ENCODE results near the gene TOP2A. TPM values are rescaled to one million over a fixed set of nuclear protein-coding genes. Genes with fewer than 3 reads are reported as not detected.

TOP2A gene
- polyA plus RNA-seq, 1 of the 3 experiments (the other 2 are of a cell fraction) = 20.6 TPM

- no peaks in the 10 kb centered on the region for H3K27me3 ChIP-seq (ENCODE audit: insufficient read depth)
- peak overlapping the region; percentile 97; the same call in 1 of the 2 replicates for H3K4me2 ChIP-seq
- ChIA-PET CTCF (interaction anchor here (1.0 to 57.6 kb wide), 5 partner anchors 11 to 186 kb away, joined by 4 to 1706 read pairs (median 8); partner anchors contain the start of genes CDC6 and RARA), POLR2A (interaction anchor here (1.2 to 2.5 kb wide), 3 partner anchors 30 to 40 kb away, joined by 3 to 8 read pairs (median 5); no protein-coding TSS in a partner anchor)
- peak overlapping the region in 1 of 2 experiments; percentile 99; a peak in 2 of 4 replicates for H3K27ac ChIP-seq (ENCODE audit: low read depth in 2 of 2, low read length in 1 of 2)
- TF ChIP-seq, protein P1, sequence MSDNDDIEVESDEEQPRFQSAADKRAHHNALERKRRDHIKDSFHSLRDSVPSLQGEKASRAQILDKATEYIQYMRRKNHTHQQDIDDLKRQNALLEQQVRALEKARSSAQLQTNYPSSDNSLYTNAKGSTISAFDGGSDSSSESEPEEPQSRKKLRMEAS (IDR thresholded peaks at IDR 0.05; ENCODE audit: low read depth) = no peak
- peak; percentile 66 for TF ChIP-seq GATA2 (CRISPR knock-in tag; IDR thresholded peaks at IDR 0.05)
- H3F3A ChIP-seq (replicated peaks; ENCODE audit: insufficient read depth) = no peaks in the 10 kb centered on the region
- no peaks in the 10 kb centered on the region for H3K9me2 ChIP-seq
- H3K9me3 ChIP-seq = no peaks in the 10 kb centered on the region
- peaks cover 69 to 94% of the 10 kb centered on the region in 2 experiments for H3K4me1 ChIP-seq (ENCODE audit: control insufficient read depth in 1 of 2, insufficient read depth in 2 of 2, low read depth in 1 of 2, low read length in 1 of 2)
- WGBS (ENCODE audit: low lambda C conversion rate) = 79% methylated on average over 9 of the region's 9 CpGs
- no peak overlapping the region; a peak in 1 of 4 replicates for H3K4me3 ChIP-seq (ENCODE audit: low read depth in 2 of 2, low read length in 1 of 2)
- H3K36me3 ChIP-seq (replicated peaks in 1 of 2; ENCODE audit: control insufficient read depth in 1 of 2, insufficient read depth in 2 of 2, low read length in 1 of 2) = peaks cover 24 to 26% of the 10 kb centered on the region in 2 experiments
- no peak overlapping the region for H3K9ac ChIP-seq
- H4K20me1 ChIP-seq (ENCODE audit: insufficient read depth) = peaks cover 57% of the 10 kb centered on the region
- peak; percentile 61 for DNase-seq
- no peak overlapping the region for H2AFZ ChIP-seq (ENCODE audit: low read depth)
- peaks cover 75% of the 10 kb centered on the region for H3K79me2 ChIP-seq (ENCODE audit: insufficient read depth)
Observed at GRCh38 chr17:40347319-40348135, 70.2 kb downstream of the TOP2A start.

- CTCF ChIA-PET = interaction anchor here (1.0 to 57.6 kb wide), 5 partner anchors 15 to 187 kb away, joined by 3 to 1706 read pairs (median 4); partner anchors contain the start of genes CDC6 and RARA
- Histone ChIP-seq H2AFZ (ENCODE audit: low read depth) (no peak overlapping the region), H3K4me3 (ENCODE audit: low read depth in 2 of 2, low read length in 1 of 2) (no peak overlapping the region; a peak in 1 of 4 replicates), H3K9me2 (no peaks in the 10 kb centered on the region), H3K4me1 (ENCODE audit: control insufficient read depth in 1 of 2, insufficient read depth in 2 of 2, low read depth in 1 of 2, low read length in 1 of 2) (peaks cover 69 to 86% of the 10 kb centered on the region in 2 experiments), H3K36me3 (replicated peaks in 1 of 2; ENCODE audit: control insufficient read depth in 1 of 2, insufficient read depth in 2 of 2, low read length in 1 of 2) (peaks cover 19 to 20% of the 10 kb centered on the region in 2 experiments), H3K79me2 (ENCODE audit: insufficient read depth) (peaks cover 82% of the 10 kb centered on the region), H3K27me3 (ENCODE audit: insufficient read depth) (no peaks in the 10 kb centered on the region), H3K27ac (ENCODE audit: low read depth in 2 of 2, low read length in 1 of 2) (peak overlapping the region in 1 of 2 experiments; percentile 99; a peak in 2 of 4 replicates), H3K9me3 (no peaks in the 10 kb centered on the region), H3F3A (replicated peaks; ENCODE audit: insufficient read depth) (no peaks in the 10 kb centered on the region), H3K9ac (no peak overlapping the region), H4K20me1 (ENCODE audit: insufficient read depth) (peaks cover 57% of the 10 kb centered on the region), H3K4me2 (peak overlapping the region; percentile 97; the same call in 1 of the 2 replicates)
- POLR2A ChIA-PET = interaction anchor here (2.5 kb wide), 1 partner anchor 40 kb away, joined by 8 read pairs; no protein-coding TSS in a partner anchor
- no peak for DNase-seq
- no CpG with 5 or more reads among the region's 1 CpG for WGBS (ENCODE audit: low lambda C conversion rate)
- no peak for TF ChIP-seq RCOR1 (IDR thresholded peaks at IDR 0.05; ENCODE audit: low read length)
- TF ChIP-seq, protein P2, sequence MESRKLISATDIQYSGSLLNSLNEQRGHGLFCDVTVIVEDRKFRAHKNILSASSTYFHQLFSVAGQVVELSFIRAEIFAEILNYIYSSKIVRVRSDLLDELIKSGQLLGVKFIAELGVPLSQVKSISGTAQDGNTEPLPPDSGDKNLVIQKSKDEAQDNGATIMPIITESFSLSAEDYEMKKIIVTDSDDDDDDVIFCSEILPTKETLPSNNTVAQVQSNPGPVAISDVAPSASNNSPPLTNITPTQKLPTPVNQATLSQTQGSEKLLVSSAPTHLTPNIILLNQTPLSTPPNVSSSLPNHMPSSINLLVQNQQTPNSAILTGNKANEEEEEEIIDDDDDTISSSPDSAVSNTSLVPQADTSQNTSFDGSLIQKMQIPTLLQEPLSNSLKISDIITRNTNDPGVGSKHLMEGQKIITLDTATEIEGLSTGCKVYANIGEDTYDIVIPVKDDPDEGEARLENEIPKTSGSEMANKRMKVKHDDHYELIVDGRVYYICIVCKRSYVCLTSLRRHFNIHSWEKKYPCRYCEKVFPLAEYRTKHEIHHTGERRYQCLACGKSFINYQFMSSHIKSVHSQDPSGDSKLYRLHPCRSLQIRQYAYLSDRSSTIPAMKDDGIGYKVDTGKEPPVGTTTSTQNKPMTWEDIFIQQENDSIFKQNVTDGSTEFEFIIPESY (IDR thresholded peaks at IDR 0.05; ENCODE audit: borderline replicate concordance, low read depth) = no peak
- no peak for TF ChIP-seq GABPA (IDR thresholded peaks at IDR 0.05; ENCODE audit: low read depth)
- TF ChIP-seq TEAD4 (IDR thresholded peaks at IDR 0.05; ENCODE audit: borderline replicate concordance, insufficient read depth) = no peak
- no peak for TF ChIP-seq CTCF (IDR thresholded peaks at IDR 0.05)
- TF ChIP-seq, protein P3, sequence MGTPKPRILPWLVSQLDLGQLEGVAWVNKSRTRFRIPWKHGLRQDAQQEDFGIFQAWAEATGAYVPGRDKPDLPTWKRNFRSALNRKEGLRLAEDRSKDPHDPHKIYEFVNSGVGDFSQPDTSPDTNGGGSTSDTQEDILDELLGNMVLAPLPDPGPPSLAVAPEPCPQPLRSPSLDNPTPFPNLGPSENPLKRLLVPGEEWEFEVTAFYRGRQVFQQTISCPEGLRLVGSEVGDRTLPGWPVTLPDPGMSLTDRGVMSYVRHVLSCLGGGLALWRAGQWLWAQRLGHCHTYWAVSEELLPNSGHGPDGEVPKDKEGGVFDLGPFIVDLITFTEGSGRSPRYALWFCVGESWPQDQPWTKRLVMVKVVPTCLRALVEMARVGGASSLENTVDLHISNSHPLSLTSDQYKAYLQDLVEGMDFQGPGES (IDR thresholded peaks at IDR 0.05; ENCODE audit: low read depth, low read length) = no peak
- no peak for TF ChIP-seq EP300 (IDR thresholded peaks at IDR 0.05; ENCODE audit: borderline replicate concordance in 1 of 2, low read depth in 1 of 2, low read length in 1 of 2)
- no peak for TF ChIP-seq NFIC (IDR thresholded peaks at IDR 0.05; ENCODE audit: borderline replicate concordance)
- no peak for TF ChIP-seq RXRA (IDR thresholded peaks at IDR 0.05; ENCODE audit: borderline replicate concordance, low read depth)
- TF ChIP-seq, protein P4, sequence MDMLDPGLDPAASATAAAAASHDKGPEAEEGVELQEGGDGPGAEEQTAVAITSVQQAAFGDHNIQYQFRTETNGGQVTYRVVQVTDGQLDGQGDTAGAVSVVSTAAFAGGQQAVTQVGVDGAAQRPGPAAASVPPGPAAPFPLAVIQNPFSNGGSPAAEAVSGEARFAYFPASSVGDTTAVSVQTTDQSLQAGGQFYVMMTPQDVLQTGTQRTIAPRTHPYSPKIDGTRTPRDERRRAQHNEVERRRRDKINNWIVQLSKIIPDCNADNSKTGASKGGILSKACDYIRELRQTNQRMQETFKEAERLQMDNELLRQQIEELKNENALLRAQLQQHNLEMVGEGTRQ (IDR thresholded peaks at IDR 0.05; ENCODE audit: borderline replicate concordance, low read depth, low read length) = no peak
- no peak for TF ChIP-seq TCF12 (IDR thresholded peaks at IDR 0.05)
- TF ChIP-seq PBX3 (IDR thresholded peaks at IDR 0.05) = no peak
- no peak for TF ChIP-seq TAF1 (IDR thresholded peaks at IDR 0.05; ENCODE audit: borderline replicate concordance, low read depth, low read length)
- TF ChIP-seq GATA2 (CRISPR knock-in tag; IDR thresholded peaks at IDR 0.05) = no peak
Observed at GRCh38 chr17:40346765-40347158, 70.9 kb downstream of the TOP2A start.
